ENCODE results near the gene PRMT5.

Gene PRMT5

DNA sequence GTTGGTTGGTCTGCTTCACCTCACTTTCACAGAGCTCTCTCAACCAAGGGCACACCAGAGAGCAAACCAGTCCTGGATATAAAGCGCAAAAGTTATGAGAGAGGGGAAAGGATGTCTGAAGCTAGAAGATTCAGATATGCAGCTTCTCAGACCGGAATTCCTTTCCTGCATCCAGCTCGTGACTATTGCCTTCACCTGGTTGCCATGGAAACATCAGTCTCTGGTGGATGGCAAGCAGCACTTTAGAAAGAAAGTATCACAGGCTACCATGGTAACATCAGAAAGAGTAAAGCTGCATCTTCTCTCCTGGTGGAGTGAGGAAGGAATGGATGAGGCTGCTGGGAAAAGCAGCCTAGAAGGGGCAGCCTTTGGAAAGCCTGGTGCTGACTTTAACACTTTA, 32.4 kb downstream of the PRMT5 start:
- no peak for DNase-seq (ENCODE audit: low spot score)

DNA sequence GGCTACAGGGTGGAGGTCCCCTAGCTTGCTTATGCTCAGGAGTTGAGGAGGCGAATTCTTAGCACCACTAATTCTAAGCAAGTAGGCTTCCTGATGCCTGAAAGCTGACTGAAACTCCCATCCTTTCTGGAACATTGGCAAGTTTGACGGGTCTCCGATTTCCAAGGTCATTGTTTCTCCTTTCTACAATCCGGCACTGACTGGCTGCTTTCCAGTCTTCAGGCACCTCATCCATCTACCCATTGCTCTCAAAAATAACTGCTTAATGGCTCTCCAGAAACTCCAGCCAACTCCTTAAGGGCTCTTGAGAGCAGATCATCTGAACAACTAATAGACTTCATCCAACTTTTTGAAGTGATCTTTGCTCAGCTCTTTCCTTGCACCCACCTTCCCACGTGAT, 32.8 kb downstream of the PRMT5 start:
- DNase-seq (ENCODE audit: low spot score), result no peak

DNA sequence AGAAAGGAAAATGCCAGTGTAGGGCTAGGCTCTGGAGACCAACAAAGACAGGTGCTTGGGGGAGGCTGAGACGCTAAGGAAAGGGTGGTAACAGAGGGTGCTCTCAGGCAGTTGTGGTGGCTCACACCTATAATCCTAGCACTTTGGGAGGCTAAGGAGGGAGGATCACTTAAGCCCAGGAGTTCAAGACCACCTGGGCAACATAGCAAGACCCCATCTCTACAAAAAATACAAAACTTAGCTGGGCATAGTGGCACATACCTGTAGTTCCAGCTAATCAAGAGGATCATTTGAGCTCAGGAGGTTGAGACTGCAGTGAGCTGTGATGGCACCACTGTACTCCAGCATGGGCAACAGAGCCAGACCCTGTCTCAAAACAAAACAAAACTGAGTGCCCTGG, 33.8 kb downstream of the PRMT5 start:
- no peak for DNase-seq (ENCODE audit: low spot score)

DNA sequence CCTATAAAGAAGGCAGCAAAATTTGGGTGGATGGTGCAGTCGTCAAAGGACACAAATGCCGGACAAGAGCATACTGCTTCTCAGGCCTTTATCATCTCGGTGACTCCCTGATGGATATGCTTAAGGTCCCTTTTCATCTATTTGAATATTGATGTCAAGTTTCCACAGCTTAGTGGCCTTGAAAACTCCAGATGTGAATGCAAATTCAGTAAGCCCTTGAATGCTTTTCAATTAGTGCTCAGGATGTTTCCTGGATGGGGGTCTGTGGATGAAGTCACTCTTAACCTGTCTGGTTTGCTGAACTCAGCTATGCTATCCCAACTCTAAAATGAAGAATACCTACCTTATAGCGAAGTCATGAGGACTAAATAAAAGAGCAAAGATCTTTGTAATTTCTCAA, 35.5 kb downstream of the PRMT5 start:
- DNase-seq (ENCODE audit: low spot score), result no peak

DNA sequence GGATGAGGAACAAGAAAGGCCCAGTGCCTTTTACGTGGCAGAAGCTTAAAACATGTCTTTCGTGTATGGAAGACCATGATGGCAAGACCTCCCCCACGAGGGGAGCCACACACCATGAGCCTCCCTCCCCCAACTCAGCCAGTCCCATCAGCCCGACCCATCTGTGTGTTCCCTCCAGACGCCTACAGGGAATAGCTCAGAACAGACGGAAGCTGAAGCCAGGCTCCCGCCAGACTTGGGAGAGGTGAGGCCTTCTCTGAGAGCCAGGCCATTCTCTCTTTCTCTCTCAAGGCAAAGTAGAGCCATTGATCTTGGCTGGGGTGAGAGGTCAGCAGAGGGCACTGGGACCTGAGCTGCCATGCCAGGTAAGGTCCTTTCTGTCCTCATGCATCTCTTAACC, 36.7 kb downstream of the PRMT5 start:
- DNase-seq (ENCODE audit: low spot score), result no peak

DNA sequence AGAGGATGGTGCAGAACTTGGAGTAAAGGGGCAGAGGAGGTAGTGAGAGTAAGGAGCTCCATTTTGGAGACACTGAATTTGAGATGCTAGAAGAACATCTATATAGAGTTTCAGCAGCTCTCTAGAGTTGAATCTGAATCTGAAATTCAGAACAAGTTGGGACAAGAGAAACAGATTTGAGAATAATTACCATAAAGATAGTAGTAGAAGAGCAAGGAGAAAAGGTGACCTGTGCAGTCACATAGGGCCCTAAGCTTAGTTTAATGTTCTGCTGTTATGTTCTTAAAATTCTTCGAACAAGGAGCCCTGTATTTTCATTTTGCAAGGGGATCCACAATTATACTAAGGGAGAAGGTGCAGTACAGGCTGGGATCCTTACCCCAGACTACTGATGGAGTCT, 38.8 kb downstream of the PRMT5 start:
- DNase-seq (ENCODE audit: low spot score), result no peak

DNA sequence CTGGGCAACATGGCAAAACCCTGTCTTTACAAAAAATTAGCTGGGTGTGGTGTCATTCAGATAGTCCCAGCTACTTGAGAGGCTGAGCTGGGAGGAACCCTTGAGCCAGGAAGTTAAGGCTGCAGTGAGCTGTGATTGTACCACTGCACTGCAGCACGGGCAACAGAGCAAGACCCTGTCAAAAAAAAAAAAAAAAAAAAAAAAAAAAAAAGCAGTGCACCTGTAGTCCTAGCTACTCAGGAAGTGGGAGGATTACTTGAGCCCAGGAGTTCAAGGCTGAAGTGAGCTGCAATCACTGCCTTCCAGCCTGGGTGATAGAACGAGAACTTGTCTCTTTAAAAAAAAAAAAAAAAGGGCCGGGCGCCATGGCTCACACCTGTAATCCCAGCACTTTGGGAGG, 40.5 kb downstream of the PRMT5 start:
- no peak for DNase-seq (ENCODE audit: low spot score)

DNA sequence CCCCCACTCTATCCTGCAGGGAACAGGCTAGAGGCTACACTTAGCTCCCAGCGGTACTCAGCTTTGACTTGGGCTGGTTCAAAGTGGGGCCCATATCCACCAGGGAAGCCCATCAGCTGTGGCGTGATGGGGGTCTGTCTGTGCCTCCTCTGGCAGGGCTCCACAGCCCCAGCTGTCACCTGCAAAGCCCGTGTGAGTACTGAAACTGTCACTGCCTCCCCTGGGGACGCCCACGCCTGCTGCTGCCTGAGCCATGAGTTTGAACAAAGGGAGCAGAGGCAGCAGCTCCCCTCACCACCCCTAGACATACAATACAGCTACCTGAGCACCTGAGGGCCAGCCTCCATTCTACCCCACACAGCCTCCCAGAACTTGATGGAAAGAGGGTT, 41.2 kb downstream of the PRMT5 start:
- DNase-seq (ENCODE audit: low spot score), result no peak

DNA sequence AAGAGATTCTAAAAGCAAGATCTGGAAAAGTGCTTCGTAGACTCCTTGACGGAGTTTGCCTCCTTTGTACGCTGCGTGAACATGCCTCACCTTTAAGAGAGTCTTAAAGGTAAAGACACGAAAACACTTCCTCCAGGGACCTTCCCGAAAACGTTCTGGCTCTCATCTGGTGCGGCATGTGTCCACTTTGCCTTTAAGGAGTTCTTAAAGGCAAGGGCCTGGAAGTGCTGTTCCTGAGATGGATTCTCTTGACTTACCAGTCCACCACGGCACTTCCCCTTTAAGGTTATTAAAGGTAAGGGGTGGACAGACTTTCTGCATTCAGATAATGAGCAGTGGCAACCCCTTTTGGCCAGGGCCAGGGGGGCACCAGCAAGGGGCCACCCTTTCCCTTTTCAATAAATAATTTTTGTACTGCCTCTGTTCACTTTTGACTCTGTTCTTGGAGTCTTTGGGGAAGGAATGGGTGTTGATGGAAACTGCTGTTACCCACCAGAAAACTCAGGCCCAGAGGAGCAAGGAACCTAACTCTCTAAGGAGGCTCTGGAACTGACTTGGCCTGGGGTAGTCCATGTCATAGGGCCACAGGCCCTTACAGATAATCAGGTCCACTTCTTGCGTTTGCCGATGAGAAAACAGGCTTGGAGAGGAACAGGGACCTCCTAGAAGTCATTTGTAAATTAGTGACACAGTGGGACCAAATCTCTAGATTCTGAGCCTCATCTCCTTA, 41.8 kb downstream of the PRMT5 start:
- peak; percentile 73 for DNase-seq (ENCODE audit: low spot score)

DNA sequence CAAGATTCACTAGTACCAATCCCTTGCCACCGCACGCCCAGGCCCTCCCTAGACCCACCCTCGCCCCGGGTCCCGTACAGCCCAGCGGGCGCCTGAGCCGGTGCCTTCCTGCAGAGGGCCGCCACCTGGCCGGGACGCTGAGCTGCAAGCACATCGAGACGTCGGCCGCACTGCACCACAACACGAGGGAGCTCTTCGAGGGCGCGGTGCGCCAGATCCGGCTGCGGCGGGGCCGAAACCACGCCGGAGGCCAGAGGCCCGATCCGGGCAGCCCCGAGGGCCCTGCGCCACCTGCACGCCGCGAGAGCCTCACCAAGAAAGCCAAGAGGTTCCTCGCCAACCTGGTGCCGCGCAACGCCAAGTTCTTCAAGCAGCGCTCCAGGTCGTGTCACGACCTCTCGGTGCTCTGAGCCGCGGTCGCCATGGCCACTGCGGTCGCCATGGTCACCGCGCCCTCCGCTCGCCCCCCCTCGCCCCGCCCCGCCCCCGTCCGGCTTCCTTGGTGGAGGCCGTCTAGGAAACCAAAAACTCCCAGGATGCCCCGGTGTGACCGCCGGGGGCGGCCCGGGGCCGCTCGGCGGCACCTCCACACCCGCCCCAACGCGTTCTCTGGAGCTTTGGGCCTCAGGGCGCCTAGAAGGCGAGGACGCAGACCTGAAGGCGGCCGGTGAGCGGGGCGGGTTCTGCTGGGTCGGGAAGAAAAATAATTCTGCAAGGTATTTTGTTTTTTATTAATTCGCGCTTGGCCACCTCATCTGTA, 42.5 kb downstream of the PRMT5 start:
- peak; percentile 90 for DNase-seq (ENCODE audit: low spot score)

DNA sequence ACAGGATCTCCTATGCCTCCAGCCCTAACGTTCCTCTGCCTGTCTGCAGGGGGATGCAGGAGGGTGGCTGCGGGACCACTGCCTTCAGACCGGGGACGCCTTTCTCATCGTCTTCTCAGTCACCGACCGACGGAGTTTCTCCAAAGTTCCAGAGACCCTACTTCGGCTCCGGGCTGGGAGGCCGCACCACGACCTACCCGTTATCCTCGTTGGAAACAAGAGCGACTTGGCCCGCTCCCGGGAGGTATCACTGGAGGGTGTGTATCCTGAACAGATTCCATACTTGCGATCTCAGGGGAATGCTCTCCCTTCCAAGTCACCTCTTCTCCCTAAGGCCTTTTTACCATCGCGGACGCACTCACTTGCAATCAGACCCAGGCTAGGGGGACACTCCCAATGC, 43.2 kb downstream of the PRMT5 start:
- no peak for DNase-seq (ENCODE audit: low spot score)

DNA sequence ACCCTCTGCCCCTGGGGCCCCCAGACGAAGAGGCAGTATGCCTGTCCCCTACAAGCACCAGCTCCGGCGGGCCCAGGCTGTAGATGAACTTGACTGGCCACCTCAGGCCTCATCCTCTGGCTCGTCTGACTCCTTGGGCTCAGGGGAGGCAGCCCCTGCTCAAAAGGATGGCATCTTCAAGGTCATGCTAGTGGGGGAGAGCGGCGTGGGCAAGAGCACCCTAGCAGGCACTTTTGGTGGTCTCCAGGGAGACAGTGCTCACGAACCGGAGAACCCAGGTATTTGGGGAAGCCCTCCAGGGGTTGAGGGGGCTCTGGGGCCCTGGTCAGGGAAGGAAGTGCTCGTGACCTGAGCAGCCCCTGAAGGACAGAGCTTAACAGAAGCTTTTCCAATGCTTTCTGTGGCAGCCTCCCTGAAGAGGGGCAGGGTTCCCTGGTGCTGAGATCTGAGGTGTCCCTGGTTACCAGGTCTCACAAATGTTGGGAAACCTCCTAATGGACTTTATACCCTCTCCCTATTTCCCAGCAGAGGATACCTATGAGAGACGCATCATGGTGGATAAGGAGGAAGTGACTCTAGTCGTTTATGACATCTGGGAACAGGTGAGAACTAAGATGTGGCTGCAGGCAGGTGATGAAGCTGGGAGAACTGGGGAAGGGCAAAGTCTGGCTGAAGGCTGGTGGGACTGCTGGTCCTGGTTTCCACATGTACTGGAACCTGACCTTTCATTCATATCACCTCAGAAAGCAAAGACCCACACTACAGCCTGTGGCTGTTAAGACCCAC, 44.2 kb downstream of the PRMT5 start:
- no peak for DNase-seq (ENCODE audit: low spot score)

DNA sequence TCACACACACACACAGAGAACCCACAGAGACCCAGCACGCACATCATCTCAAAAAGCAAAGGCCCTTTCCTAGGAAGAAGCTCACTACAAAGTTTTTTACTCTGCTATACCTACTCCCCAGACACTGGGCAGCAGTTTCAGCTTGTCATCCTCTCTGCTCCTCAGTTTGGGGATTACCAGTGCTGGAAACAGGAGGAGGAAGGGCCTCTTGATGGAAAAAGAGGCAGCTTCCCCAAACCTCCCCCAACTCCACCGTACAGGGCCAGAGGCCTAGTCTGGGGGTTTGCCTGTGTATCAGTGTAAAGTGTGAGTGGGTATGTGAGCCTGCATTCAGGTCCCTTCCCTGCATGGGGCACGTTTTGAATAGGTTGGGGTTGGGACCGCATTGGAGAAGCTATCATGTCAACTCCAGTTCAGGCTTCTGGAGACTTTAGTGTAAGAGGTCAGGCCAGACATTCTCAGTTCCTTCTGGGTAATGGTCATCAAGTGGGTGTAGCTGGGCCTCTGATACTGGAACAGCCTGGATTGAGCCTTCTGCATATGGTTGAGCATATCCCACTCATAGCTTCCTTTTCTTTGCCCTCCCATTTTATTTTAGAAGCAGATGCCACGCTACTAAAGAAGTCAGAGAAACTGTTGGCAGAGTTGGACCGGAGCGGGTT, 45.0 kb downstream of the PRMT5 start:
- DNase-seq (ENCODE audit: low spot score), result no peak

DNA sequence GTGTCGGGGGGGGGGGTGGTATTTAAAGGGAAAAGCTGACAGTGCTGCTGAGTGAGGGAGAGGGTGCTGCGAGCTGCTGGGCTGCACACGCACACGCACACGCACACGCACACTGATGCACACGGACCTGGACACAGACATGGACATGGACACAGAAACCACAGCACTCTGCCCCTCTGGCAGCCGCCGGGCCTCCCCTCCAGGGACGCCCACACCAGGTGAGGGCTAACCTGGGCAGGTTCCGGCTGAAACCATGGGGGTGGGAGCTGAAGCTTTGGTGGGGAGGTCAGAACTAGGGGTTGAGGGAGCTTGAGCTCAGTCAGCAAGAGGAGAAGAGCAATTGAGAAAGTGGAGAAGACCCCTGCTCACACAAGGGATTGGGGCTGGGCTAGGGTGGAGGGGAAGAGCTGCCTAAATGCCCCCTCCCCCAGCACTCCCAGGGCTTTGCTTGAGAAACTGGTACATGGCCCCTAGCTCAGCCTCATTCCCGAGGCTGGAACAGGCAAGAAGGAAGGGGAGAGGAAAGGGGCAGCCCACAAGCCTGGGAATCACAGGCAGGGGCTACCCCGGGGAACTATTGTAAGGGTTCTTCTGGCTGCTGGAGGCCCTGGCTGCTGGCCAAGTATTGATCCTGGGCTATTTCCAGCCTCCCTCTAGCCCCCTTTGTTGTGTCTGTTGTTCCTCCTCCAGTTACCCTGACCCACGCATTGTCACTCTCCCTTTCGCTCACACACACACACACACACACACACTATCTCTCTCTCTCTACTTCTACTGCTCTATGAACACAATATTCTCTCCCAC, 45.8 kb downstream of the PRMT5 start, which contains the start of gene REM2:
REM2 (plus strand) TSS at position 50 of the 804 bp plus-strand sequence; CDS start at position 116, 66 bp downstream.
- no peak for DNase-seq (ENCODE audit: low spot score)

DNA sequence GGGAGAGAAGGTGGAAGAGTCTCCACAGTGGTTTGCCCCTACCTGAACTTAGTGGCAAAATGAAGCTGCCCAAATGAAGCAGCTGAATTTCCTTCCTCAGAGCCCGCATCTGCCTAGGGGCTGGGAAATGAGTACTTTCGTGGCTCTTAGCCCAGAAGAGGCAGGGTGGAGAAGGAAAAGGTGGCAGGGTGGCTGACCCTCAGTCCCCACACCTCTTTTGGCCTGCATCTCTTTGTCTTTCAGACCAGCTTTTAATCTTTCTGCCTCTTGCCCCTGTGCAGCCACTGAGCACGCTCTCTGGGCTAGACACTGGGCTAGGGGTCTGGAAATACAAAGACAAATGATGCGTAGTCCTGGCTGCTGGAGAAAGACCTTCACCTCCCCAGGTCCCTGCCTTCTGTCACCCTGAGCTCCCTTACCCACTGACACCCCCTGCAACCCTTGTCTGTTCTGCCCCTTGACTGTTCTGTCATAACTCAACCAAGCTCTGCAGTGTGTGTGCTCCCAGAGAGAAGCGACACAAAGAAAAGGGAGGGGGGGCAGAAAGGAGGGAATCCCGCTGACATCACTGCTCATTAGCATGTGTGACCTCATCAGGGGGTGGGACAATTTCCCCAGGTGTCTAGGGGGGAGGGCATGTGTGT, 46.5 kb downstream of the PRMT5 start:
- peak; percentile 79 for DNase-seq (ENCODE audit: low spot score)

DNA sequence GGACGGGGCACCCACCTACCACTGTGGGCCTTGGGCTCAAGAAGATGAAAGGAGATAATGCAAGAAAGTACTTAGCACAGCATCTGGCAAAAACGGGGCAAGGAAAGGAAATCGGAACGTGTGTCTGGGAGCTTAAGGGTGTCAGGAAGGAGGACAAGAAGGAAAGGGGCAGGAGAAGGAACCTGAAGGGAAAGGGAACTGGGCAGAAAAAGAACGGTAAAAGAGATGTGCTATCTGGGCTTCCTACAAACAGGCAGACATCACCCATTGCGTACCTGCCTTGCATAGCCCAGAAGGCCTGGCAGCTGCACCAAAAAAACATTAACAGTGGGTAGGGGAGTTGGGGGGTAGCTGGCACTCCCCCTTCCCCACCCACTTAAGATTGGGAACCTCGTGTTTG, 47.1 kb downstream of the PRMT5 start:
- DNase-seq (ENCODE audit: low spot score), result no peak

DNA sequence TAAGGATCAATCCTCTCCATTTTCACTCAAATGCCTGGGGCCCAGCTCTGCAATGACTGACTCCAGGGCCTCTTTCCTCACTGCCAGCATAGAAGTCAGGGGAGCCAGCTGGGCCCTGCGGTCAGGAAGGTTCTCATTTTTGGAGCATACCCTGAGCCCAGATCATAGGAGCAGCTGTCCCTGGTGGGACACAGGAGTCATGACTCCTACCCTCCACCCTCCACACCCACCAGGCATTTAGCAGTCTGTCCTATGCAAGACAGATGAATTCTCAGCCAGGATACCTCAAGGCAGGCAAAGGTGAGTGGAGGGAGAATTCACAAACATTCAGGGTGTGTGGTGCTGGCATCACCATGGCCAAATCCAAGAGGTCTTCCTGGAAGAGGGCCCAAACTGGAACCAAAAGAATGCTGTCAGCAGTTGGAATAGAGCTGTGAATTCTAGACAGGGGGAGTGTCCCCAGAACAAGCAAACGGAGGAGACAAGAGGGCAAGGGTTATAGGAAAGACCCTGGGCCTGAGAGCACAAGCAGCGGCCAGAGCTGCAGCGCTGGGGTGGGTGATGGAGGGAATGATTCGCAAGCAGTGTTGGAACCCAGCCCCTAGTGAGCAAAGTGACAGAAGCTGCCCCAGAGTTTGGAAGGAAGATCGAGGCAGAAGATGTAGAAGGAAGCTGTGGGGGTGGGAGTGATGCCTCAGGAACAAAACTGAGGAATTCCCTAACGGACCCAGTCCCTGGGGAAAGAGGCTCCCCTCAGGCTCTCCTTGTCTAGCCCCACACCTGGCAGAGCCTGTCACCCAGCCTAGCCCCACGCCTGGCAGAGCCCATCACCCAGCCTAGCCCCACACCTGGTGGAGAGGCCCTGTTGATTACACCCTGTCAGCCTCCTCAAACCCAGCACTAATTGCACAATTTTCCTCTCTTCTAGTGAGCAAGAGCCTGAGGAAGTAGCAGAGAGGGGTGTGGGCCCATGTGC, 50.6 kb downstream of the PRMT5 start:
- DNase-seq (ENCODE audit: low spot score), result no peak

DNA sequence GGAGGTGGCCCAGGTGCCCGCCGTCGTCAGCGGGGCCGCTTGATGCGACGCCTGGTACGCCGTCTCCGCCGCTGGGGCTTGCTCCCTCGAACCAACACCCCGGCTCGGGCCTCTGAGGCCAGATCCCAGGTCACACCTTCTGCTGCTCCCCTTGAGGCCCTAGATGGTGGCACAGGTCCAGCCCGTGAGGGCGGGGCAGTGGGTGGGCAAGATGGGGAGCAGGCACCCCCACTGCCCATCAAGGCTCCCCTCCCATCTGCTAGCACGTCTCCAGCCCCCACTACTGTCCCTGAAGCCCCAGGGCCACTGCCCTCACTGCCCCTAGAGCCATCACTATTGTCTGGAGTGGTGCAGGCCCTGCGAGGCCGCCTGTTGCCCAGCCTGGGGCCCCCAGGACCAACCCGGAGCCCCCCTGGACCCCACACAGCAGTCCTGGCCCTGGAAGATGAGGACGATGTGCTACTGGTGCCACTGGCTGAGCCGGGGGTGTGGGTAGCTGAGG, 52.1 kb downstream of the PRMT5 start:
- no peak for DNase-seq (ENCODE audit: low spot score)

DNA sequence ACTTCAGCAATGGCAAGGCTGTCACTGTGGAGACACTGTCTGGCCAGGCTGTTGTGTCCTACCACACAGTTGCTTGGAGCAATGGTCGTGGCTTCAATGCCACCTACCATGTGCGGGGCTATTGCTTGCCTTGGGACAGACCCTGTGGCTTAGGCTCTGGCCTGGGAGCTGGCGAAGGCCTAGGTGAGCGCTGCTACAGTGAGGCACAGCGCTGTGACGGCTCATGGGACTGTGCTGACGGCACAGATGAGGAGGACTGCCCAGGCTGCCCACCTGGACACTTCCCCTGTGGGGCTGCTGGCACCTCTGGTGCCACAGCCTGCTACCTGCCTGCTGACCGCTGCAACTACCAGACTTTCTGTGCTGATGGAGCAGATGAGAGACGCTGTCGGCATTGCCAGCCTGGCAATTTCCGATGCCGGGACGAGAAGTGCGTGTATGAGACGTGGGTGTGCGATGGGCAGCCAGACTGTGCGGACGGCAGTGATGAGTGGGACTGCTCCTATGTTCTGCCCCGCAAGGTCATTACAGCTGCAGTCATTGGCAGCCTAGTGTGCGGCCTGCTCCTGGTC, 53.3 kb downstream of the PRMT5 start:
- no peak for DNase-seq (ENCODE audit: low spot score)
